ENCODE results near the gene SCARB1. TPM values are rescaled to one million over a fixed set of nuclear protein-coding genes. Genes with fewer than 3 reads are reported as not detected.
"Not testable (repeated sequence)": the region's sequence is repeated elsewhere in the genome, so short reads cannot be mapped to it uniquely, and the experiment has no call there.

The SCARB1 gene
- total and polyA plus RNA-seq, 8 donors, result 23.5 to 36.5 (median 30.4) TPM

DNA sequence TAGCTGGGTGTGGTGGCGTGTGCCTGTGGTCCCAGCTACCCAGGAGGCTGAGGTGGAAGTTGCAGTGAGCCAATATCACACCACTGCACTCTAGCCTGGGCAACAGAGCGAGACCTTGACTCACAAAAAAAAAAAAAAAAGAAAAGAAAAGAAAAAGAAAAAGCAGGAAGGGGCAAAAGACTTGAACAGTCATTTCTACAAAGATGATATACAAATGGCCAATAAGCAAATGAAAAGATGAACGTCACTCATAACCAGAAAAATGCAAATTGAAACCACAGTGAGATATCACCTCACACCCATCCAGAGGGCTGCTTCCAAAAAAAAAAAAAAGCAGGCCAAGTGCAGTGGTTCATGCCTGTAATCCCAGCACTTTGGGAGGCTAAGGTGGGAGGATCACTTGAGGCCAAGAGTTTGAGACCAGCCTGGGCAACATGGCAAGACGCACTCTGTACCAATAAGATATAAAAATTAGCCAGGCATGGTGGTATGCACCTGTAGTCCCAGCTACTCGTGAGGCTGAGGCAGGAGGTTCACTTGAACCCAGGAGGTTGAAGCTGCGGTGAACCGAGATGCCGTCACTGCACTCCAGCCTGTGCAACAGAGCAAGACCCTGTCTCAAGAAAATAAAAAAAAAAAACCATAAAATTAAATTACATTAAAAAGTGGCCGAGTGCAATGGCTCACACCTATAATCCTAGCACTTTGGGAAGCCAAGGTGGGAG, 30.3 kb upstream of the SCARB1 start:
- H3K9me3 ChIP-seq, result no peaks in the 10 kb centered on the region
- H3K4me3 ChIP-seq, result no peak overlapping the region
- ATAC-seq, result no peak
- intact Hi-C loops (cut with DNase I), result no loop called here
- H3K27ac ChIP-seq, result no peak overlapping the region
- H3K4me1 ChIP-seq, result peaks cover 5 to 10% of the 10 kb centered on the region in 2 donors
- no peak for DNase-seq
- no peaks in the 10 kb centered on the region for H3K36me3 ChIP-seq
- TF ChIP-seq, protein P1, sequence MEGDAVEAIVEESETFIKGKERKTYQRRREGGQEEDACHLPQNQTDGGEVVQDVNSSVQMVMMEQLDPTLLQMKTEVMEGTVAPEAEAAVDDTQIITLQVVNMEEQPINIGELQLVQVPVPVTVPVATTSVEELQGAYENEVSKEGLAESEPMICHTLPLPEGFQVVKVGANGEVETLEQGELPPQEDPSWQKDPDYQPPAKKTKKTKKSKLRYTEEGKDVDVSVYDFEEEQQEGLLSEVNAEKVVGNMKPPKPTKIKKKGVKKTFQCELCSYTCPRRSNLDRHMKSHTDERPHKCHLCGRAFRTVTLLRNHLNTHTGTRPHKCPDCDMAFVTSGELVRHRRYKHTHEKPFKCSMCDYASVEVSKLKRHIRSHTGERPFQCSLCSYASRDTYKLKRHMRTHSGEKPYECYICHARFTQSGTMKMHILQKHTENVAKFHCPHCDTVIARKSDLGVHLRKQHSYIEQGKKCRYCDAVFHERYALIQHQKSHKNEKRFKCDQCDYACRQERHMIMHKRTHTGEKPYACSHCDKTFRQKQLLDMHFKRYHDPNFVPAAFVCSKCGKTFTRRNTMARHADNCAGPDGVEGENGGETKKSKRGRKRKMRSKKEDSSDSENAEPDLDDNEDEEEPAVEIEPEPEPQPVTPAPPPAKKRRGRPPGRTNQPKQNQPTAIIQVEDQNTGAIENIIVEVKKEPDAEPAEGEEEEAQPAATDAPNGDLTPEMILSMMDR (IDR thresholded peaks at IDR 0.05), result no peak
- no peaks in the 10 kb centered on the region for H3K27me3 ChIP-seq

DNA sequence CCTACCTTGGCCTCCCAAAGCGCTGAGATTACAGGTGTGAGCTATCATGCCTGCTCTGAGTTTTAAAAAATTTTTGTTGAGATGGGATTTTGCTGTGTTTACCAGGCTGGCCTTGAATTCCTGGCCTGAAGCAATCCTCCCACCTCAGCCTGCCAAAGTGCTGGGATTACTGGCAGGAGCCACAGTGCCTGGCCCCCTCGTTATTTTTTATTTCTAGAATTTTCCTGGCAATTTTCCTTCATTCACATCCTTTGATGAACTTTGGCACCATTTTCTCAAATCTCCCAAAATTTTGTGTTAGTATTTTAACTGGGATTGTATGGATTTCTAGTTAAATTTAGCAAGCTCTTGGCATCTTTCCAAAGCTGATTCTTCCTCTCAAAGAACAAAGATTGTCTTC, 24.6 kb upstream of the SCARB1 start:
- DNase-seq (no peak), ATAC-seq (no peak)
- Histone ChIP-seq H3K4me1 (no peaks in the 10 kb centered on the region), H3K27ac (no peak overlapping the region), H3K4me3 (no peak overlapping the region), H3K36me3 (no peaks in the 10 kb centered on the region), H3K9me3 (no peaks in the 10 kb centered on the region), H3K27me3 (no peaks in the 10 kb centered on the region)
- intact Hi-C loops (cut with DNase I), result no loop called here
- TF ChIP-seq, protein P1 (IDR thresholded peaks at IDR 0.05), result no peak

DNA sequence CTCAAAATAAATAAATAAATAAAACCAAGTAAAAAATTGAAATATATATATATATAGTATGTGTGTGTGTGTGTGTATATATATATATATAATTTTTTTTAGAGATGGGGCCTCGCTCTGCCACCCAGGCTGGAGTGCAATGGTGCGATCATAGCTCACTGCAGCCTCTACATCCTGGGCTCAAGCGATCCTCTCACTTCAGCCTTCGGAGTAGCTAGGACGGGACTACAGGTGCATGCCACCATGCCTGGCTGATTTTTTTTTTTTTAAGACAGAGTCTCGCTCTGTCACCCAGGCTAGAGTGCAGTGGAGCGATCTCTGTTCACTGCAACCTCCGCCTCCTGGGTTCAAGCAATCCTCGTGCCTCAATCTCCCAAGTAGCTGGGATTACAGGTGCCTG, 24.1 kb upstream of the SCARB1 start:
- H3K27ac ChIP-seq; H3K27me3 ChIP-seq; H3K9me3 ChIP-seq; ATAC-seq; H3K4me1 ChIP-seq; H3K36me3 ChIP-seq; intact Hi-C loops (cut with DNase I); H3K4me3 ChIP-seq; DNase-seq: not testable (repeated sequence)

DNA sequence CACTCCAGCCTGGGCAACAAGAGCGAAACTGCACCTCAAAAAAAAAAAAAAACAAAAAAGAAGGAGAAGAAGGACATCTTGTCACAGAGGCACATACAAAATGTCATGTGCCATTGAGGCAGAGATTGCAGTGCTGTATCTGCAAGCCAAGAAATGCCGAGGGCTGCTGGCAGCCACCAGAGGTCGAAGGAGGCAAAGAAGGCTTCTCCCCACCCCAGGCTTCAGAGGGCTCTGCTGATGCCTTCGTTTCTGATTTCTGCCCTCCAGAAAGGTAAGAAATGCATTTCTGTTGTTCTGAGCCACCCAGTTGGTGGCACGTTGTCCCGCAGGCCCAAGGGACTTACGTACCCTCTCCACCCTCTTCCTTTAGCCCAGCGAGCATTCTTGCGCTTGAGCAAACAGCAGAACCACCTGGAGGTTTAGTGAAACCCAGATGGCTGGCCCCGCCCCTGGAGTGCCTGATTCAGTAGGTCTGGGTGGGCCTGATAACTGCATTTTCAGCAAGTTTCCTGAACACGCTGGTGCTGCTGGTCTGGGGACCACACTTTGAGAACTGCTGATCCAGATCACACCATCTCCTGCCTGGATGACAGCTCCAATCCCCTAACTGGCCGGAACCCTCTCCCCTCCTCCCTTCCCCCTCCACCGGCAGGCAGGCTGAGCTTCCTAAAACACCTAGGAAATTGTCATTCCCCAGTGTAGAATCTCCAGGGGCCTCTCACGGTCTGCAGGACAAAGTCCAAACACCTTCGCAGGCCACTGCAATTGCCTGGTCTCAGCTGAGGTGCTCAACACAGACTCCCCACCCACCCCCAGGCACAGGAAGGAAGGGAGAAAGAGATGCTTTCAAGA, 21.1 kb upstream of the SCARB1 start:
- Histone ChIP-seq H3K36me3 (no peaks in the 10 kb centered on the region), H3K4me1 (peaks cover 0 to 18% of the 10 kb centered on the region in 2 donors), H3K4me3 (no peak overlapping the region), H3K27ac (no peak overlapping the region), H3K27me3 (no peaks in the 10 kb centered on the region), H3K9me3 (no peaks in the 10 kb centered on the region)
- TF ChIP-seq, protein P1 (IDR thresholded peaks at IDR 0.05), result no peak
- intact Hi-C loops (cut with DNase I), result no loop called here
- ATAC-seq (peak; percentile 74), DNase-seq (no peak)

DNA sequence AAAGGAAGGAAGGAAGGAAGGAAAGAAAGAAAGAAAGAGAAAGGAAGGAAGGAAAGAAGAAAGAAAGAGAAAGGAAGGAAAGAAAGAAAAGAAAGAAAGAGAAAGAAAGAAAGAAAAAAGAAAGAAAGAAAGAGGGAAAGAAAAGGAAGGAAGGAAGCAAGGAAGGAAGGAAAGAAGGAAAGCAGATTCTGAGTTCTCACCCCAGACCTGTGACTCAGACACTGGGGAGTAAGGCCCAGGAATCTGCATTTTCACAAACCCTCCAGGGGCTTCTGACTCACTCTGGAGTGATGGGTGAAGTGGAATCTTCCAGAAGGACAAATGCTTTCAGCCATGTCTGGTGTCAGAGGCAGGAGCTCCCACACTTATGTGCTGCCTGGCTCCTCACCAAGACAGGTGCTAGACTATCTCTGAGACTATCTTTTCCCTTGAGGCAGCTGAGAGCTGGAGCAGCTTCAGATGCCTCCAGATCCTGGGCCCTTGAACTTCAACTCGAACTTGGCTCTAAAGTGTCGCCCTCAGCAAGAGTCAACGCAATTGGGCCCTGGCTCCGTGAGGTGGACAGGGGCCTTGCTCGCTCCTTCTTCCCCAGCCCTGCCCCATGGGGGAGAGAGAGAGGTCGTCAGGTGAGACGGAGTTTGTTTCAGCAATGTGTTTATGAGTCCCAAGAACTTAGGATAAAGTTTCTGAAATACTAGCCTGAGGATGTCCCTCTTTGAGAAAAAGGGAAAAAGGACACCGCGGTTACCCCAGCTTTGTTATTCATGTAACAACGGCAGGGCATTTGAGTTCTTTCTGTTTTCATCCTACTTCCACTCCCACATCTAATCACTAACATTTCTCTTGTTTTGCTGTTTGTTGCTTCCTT, 19.8 kb upstream of the SCARB1 start:
- Histone ChIP-seq H3K27me3 (no peaks in the 10 kb centered on the region), H3K4me3 (no peak overlapping the region), H3K4me1 (peaks cover 0 to 20% of the 10 kb centered on the region in 2 donors), H3K36me3 (no peaks in the 10 kb centered on the region), H3K27ac (no peak overlapping the region), H3K9me3 (no peaks in the 10 kb centered on the region)
- no peak for ATAC-seq
- no peak for DNase-seq
- intact Hi-C loops (cut with DNase I), result no loop called here
- TF ChIP-seq, protein P1 (IDR thresholded peaks at IDR 0.05), result no peak

Measured in left lung (tissue), 10 donors.